ENCODE results near the gene PRRT1B.

The PRRT1B gene

GRCh38 chr9:131545003-131545785, at the start of gene PRRT1B:
Gene PRRT1B, plus strand, starts transcription at chr9:131545523. Its CDS starts 93 bp downstream, at chr9:131545616.
- TF ChIP-seq, protein P1, sequence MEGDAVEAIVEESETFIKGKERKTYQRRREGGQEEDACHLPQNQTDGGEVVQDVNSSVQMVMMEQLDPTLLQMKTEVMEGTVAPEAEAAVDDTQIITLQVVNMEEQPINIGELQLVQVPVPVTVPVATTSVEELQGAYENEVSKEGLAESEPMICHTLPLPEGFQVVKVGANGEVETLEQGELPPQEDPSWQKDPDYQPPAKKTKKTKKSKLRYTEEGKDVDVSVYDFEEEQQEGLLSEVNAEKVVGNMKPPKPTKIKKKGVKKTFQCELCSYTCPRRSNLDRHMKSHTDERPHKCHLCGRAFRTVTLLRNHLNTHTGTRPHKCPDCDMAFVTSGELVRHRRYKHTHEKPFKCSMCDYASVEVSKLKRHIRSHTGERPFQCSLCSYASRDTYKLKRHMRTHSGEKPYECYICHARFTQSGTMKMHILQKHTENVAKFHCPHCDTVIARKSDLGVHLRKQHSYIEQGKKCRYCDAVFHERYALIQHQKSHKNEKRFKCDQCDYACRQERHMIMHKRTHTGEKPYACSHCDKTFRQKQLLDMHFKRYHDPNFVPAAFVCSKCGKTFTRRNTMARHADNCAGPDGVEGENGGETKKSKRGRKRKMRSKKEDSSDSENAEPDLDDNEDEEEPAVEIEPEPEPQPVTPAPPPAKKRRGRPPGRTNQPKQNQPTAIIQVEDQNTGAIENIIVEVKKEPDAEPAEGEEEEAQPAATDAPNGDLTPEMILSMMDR (IDR thresholded peaks at IDR 0.05; ENCODE audit: low read depth, low read length) = no peak
- no peak for DNase-seq (ENCODE audit: low read depth in 2 of 2)
- H3K4me3 ChIP-seq (replicated peaks in 1 of 2; ENCODE audit: low read depth in 2 of 2, low read length in 2 of 2) = no peak within 1 kb of the TSS

- TF ChIP-seq, protein P1 (IDR thresholded peaks at IDR 0.05; ENCODE audit: low read depth, low read length) = no peak
- H3K4me3 ChIP-seq (replicated peaks in 1 of 2; ENCODE audit: low read depth in 2 of 2, low read length in 2 of 2) = no peak overlapping the region
- DNase-seq (ENCODE audit: low read depth in 2 of 2) = no peak
Observed at GRCh38 chr9:131495785-131496184, 49.5 kb upstream of the PRRT1B start.

DNA sequence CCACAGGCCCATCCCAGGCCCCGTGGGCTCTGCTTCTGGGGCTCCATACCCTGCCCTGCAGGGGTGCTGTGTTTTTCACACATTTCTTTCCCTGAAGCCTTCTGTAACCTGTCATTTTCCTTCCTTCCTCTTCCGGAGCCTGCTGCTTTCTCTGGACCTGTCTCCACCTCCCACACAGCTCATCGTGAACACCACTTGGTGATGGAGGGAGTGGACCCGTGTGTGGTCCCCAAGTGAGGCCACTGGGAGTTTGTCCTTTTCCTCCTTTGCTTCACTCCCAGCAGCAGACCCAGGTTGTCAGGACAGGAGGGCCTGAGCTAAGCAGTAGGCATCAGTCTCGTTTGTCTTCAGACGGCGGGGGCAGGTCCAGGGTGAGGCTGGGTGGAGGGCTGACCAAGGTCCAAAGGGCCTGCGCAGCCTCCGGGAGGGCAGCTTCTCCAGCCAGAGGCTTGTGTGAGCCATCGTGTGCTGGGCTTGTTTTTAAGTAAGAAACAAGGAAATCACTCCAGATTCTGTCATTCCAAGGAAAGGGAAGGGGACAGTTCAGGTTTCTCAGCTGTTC, 48.4 kb upstream of the PRRT1B start:
- no peak overlapping the region for H3K4me3 ChIP-seq (replicated peaks in 1 of 2; ENCODE audit: low read depth in 2 of 2, low read length in 2 of 2)
- DNase-seq (ENCODE audit: low read depth in 2 of 2) = no peak
- TF ChIP-seq, protein P1 (IDR thresholded peaks at IDR 0.05; ENCODE audit: low read depth, low read length) = no peak

GRCh38 chr9:131499254-131499767, 46.0 kb upstream of the PRRT1B start:
- no peak overlapping the region for H3K4me3 ChIP-seq (replicated peaks in 1 of 2; ENCODE audit: low read depth in 2 of 2, low read length in 2 of 2)
- TF ChIP-seq, protein P1 (IDR thresholded peaks at IDR 0.05; ENCODE audit: low read depth, low read length) = no peak
- no peak for DNase-seq (ENCODE audit: low read depth in 2 of 2)

- no peak overlapping the region for H3K4me3 ChIP-seq (replicated peaks in 1 of 2; ENCODE audit: low read depth in 2 of 2, low read length in 2 of 2)
- no peak for DNase-seq (ENCODE audit: low read depth in 2 of 2)
- TF ChIP-seq, protein P1 (IDR thresholded peaks at IDR 0.05; ENCODE audit: low read depth, low read length) = no peak
Observed at GRCh38 chr9:131500377-131500776, 44.9 kb upstream of the PRRT1B start.

DNA sequence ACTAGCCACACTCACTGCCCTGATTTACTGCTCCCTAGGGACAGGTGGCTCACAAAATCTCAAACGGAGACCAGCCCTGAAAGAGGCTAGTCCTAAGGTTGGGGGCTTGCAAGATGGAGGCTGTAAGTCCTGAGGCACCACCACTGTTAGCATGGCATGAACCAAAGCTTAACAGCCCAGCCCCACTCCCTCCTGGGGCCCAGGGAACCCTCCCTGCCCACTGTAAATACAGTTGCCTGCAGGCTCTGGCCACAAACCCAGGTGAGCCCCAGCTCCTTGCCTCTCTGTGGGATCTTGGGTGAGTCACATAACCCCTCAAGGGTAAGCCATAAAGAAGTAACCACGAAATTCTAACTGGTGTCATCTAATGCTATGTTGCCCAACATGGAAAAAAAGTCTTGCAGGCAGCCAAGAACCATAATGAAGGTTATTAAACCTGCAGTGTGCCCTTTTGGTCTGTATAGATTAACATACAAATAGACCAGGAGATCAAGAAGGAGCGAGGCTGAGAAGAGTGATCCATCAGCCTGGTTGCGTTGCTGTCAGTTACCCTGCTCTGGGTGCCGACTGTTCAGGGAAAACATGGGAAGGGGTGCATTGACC, 44.3 kb upstream of the PRRT1B start:
- no peak overlapping the region for H3K4me3 ChIP-seq (replicated peaks in 1 of 2; ENCODE audit: low read depth in 2 of 2, low read length in 2 of 2)
- DNase-seq (ENCODE audit: low read depth in 2 of 2) = peak; percentile 16 to 49
- TF ChIP-seq, protein P1 (IDR thresholded peaks at IDR 0.05; ENCODE audit: low read depth, low read length) = no peak

Measured in cardiac fibroblast (primary cell).